ENCODE results near the gene EIF3B.
A peak's percentile ranks its signal among the peaks of the same experiment; 100 is the strongest.
"Not testable (repeated sequence)": the region's sequence is repeated elsewhere in the genome, so short reads cannot be mapped to it uniquely, and the experiment has no call there.

EIF3B gene

DNA sequence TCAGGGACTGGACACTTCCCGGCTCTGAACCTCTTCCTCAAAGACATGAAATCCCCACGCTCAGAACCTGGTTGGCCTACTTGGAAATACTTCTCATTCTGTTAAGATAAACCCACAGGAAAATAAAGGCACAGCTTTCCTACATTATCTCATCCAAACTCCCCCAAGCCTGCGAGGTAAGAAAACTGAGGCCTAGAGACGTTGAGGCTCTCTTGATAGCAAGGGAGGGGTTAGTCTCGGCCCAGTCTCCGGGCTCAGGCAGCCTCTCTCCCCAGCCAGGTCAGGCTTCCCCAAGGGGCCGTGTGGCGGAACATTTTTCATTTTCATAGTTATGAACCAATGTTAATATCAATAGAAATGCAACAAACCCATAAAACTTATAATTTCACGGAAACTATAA is 4.6 kb upstream of the EIF3B start:
- DNase-seq: no peak

- no peak for DNase-seq
Observed at GRCh38 chr7:2350861-2351260, 3.8 kb upstream of the EIF3B start.

DNA sequence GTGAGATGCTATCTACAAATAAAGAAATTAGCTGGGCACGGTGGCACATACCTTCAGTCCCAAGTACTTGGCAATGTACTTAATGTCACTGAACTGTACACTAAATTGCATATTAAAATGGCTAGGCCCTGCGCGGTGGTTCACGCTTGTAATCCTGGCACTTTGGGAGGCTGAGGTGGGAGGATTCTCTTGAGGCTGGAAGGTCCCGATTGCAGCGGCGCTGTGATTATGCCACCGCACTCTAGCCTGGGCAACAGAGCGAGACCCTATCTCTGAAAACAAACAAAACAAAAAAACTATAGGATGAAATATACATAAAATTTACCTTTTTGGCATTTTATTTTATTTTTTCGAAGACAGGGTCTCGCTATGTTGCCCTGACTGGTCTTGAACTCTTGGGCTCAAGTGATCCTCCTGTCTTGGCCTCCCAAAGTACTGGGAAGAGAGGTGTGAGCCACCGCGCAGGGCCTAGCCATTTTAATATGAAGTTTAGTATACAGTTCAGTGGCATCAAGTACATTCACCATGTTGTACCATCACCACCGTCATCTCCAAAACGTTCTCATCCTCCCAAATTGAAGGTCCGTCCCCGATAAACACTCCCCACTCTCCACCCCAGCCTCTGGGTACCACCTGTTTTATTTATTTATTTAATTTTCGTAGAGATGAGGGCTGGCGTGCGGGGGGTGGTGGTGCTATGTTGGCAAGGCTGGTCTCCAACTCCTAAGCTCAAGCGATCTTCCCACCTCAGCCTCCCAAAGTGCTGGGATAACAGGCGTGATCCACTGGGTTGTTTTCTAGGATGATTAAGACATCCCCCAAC is 1.3 kb upstream of the EIF3B start:
- DNase-seq: no peak

GRCh38 chr7:2353936-2354185 is 766 bp upstream of the EIF3B start:
- DNase-seq: peak; percentile 97

- DNase-seq: peak; percentile 73
Observed at GRCh38 chr7:2354939-2355704, 495 bp downstream of the EIF3B start.

DNA sequence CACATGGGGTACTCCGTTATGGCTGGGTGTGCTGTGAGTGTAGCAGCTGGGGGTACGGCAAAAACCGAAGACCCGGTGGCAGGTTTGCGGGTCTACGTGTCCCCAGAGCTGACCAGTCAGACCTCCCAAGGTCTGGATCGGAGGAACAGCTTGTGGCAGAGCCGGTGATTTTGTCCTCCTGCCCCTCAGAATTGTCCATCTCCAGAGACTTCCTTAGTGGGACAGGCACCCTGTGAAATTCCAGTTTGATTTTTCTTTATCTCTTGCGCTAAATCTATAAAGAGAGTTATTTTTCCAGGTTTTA is 1.0 kb downstream of the EIF3B start:
- no peak for DNase-seq

GRCh38 chr7:2357165-2357564 is 2.5 kb downstream of the EIF3B start:
- DNase-seq: no peak

DNA sequence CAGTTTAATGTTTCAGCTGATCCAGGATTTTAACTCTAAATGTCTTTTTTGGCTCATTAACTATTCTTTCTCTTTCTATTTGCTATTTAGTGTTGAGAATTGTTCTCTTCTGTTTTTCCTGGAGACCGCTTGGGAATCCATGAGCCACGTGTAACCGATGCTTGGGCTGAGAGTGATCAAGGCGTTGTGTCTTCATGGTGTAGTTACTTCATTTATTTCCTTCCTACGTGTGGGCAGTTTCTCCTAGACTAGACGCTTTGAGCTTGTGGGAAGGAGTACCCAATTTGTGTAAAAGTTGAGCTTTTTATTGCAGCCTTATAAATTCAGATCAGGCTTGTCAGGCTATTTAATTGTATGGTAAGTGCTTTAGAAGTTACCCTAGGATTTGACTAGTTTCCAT is 2.9 kb downstream of the EIF3B start:
- DNase-seq: no peak

DNA sequence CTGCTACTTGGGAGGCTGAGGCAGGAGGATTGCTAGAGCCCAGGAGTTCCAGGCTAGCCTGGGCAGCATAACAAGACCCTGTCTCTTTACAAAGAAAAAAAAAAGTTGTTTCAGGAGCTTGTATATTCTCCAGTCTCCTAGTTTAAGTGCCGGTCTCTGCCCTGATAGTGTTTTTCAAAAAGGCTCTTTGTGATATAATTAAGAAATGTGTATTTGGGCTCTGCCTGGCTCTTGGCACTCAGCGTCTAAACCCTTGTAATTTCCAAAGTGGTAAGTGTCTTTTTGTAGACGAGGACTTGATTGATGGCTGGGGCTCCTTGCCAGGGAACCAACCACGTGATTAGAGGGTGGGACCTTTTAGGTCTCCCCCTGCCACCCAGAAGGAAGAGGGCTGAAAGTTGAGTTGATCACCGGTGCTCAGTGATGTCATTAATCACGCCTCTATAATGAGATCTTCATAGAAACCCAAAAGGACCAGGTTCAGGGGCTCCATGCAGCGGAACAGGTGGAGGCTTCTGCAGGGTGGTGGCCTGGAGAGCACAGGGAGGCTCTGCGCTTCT is 4.4 kb downstream of the EIF3B start:
- DNase-seq: no peak

DNA sequence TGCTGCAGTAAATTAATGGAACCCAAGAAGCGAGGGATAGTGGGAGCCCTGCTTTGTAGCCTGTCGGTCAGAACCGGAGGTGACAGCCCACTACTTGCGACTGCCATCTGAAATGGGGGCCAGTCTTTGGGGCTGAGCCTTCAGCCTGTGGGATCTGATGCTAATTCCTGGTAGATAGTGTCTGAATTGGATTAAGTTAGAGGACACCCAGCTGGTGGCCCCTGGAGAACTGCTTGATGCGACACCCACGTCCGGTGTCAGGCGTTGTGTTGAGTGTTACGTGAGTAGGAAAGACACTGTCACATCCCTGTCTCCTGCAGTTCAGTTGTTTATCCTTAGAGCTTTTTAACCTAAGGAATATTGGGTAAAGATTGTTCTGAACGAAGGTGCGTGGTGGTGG is 5.0 kb downstream of the EIF3B start:
- DNase-seq: no peak

DNA sequence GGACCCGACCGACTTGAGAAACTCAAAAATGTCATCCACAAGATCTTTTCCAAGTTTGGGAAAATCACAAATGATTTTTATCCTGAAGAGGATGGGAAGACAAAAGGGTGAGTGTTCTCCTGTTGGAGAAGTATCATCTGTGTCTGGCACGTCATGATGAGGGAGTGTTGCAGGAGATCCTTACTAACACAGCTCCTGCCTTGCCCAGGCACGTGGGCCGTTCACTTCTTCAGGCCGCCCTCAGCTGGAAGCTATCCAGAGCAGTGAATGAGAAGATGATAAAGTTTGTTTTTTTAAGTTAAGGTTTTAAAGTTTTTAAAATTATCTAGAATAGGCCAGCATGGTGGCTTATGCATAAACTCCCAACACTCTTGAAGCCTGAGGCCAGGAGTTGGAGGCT is 6.2 kb downstream of the EIF3B start:
- no peak for DNase-seq

GRCh38 chr7:2362385-2363088 is 7.9 kb downstream of the EIF3B start:
- DNase-seq: no peak

GRCh38 chr7:2369139-2369538 is 14.5 kb downstream of the EIF3B start:
- no peak for DNase-seq

GRCh38 chr7:2371329-2371728 is 16.7 kb downstream of the EIF3B start:
- DNase-seq: no peak

- no peak for DNase-seq
Observed at GRCh38 chr7:2372724-2373123, 18.1 kb downstream of the EIF3B start.

GRCh38 chr7:2373124-2373556 is 18.5 kb downstream of the EIF3B start:
- no peak for DNase-seq

DNA sequence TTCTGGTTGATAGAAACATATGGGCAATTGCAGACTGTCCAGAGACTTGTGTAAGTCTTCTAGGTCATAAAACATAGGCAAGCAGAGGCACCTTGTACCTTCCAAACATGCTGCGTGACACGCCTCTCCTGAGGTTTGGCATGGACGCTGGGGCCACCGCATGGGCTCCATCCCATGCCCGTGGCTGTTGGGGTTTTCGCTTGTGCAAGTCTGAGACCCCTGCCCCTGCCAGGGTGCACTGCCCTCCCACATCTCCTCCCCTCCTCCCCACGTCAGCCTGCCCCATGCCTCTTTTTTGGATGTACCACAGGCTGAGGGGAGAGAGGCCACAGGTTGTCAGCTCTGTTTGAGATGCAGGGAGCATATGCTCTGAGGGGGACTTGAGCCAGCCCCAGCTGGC is 19.0 kb downstream of the EIF3B start:
- no peak for DNase-seq

DNA sequence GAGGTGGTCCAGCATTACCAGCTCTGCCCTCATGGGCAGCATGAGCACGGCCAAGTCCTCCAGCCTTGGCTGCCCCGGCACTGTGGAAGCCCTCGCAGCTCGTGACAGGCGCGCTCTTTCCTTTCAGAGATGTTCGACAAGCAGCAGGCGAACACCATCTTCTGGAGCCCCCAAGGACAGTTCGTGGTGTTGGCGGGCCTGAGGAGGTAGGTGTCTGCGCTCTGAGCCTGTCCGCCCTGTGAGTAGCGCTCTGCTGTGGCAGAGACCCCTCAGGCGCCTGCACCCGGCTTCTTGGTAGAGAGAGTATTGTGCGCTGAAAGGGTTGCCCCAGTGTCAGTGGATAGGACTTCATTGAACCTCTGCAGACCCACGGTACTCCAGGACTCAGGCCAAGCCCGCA is 19.8 kb downstream of the EIF3B start:
- DNase-seq: no peak

- DNase-seq: no peak
Observed at GRCh38 chr7:2374830-2375728, 20.5 kb downstream of the EIF3B start.

- no peak for DNase-seq
Observed at GRCh38 chr7:2376351-2377154, 21.9 kb downstream of the EIF3B start.

GRCh38 chr7:2377492-2377891 is 22.9 kb downstream of the EIF3B start:
- DNase-seq: not testable (repeated sequence)

GRCh38 chr7:2378125-2378524 is 23.5 kb downstream of the EIF3B start:
- not testable (repeated sequence) for DNase-seq

Data from activated effector memory CD4-positive, alpha-beta T cell treated with anti-CD3 and anti-CD28 coated beads, Interleukin-2, amount 50 U/mL, for 16 hours (primary cell).